NCI-H2107 (cell line): Measurements from ENCODE around the gene FIGNL1.

Experiments
- DNase-seq: peaks from one replicate; lab custom pipeline; 2025; lab: John Stamatoyannopoulos, UW

Gene FIGNL1, protein sequence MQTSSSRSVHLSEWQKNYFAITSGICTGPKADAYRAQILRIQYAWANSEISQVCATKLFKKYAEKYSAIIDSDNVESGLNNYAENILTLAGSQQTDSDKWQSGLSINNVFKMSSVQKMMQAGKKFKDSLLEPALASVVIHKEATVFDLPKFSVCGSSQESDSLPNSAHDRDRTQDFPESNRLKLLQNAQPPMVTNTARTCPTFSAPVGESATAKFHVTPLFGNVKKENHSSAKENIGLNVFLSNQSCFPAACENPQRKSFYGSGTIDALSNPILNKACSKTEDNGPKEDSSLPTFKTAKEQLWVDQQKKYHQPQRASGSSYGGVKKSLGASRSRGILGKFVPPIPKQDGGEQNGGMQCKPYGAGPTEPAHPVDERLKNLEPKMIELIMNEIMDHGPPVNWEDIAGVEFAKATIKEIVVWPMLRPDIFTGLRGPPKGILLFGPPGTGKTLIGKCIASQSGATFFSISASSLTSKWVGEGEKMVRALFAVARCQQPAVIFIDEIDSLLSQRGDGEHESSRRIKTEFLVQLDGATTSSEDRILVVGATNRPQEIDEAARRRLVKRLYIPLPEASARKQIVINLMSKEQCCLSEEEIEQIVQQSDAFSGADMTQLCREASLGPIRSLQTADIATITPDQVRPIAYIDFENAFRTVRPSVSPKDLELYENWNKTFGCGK

GRCh38 chr7:50449881-50450589 lies at the start of gene FIGNL1:
Gene FIGNL1, minus strand, starts transcription at chr7:50450350. Its CDS starts 3,063 bp downstream, at chr7:50447287.
- DNase-seq: peak; percentile 77

DNA sequence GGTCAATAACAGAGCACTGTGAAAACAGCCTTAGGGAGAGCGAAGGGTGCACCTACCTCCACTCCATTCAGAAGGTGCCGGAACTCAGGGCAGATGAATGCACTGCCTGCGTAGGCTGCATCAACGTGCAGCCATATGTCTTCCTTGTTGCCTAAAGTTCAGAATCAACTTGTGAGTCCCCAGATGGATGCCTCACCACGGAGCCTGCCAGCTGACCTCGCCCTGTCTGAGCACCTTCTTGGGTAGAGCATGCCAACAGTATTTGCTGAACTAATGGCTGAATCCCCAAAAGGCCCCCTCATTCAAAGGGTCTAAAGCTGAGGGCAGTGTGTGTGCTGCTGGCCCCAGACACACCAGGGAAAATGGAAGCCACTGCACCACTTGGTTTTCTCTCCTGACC lies 48.9 kb upstream of the FIGNL1 start:
- DNase-seq: no peak

DNA sequence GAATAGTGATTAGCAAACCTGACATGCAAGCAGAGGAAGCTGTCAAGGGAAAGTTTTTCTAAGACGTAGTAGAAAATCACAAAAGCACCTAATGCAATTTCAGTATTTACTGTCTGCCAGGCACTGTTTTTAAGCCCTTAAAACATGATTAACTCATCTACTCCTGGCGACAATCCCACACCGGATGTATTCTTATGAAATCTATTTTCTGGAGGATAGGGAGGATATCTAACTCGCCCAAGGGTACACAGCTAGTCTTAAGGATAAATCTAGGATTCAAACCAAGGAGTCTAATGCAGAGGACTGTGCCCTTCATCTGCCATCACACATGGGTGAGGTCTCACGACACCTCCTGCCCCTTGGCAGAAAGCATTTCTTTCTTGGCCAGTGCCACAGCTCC lies 47.8 kb upstream of the FIGNL1 start:
- no peak for DNase-seq

DNA sequence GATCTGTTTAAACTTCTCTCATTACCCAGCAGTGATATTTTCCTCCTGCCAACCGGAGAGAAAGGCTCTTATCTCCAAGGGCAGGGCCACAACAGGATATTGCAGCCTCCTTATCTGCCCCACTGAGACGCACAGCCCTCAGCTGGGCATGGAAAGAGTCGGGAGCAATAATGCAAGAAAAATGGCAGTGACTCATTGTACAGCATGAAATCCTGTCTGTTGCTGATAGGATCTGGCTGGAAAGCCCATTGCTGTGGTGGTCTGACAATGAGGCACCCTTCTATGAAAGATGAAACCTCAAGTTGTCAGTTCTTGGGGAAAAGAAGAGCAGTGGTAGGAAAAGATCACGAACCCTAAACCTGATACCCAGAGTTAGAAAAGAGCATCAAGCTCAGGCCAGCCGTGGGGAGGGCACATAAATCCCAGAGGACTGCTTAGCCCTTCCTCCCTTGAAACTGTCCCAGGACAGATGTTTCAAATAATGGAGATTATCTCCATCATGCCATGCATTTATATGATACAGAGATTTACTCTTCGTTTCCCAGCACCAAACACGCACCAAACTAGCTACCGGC lies 47.0 kb upstream of the FIGNL1 start:
- no peak for DNase-seq

GRCh38 chr7:50496569-50496968 lies 46.4 kb upstream of the FIGNL1 start:
- no peak for DNase-seq

GRCh38 chr7:50495746-50496145 lies 45.6 kb upstream of the FIGNL1 start:
- no peak for DNase-seq

DNA sequence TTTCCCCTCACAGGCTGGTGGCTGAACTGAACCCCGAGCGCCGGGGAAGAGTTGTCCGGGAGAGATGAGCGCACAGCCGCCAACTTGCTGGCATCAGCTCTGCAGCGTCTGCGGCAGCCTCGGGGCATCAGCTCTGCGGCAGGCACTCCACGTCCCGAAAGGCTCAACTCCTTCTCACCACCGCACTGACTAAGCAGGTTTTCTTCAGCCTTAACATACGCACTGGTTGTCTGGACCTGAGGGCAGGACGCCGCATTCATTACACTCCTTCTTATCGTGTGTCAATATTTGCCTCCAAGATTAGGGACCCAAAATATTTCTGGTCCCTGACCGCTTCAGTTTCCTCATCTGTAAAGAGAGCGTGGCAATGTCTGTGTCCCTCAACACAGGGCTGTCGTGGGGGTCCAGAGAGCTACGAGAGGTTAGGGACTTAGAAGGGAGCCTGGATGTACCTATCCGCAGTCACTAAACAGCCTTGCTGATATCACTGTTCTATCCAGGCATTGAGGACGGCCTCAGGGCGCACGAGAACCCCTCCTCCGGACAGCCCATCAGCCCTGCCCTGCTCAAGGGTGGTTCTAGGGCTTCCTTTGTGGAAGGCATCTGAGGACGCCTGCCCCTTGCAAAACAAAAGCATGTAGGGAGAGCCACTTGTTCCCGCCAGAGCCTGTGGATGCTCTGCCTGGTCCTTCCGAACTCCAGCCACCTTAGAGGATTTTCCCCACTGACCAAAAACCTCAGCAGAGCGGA lies 42.8 kb upstream of the FIGNL1 start:
- DNase-seq: no peak

DNA sequence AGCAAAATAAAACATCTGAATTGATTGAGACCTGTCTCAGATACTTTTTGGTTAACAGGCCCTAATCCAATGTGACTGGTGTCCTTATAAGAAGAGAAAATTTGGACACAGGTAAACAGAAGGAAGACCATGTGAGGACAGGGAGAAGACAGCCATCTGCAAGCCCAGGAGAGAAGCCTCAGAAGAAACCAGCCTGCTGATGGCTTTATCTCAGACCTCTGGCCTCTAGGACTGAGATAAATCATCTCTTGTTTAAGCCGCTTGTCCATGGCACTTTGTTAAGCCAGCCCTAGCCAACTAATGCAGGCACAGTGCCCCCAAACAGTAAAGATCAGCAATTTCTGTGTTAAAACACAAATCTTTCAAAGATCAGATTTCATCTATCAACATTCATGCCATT lies 41.8 kb upstream of the FIGNL1 start:
- no peak for DNase-seq

DNA sequence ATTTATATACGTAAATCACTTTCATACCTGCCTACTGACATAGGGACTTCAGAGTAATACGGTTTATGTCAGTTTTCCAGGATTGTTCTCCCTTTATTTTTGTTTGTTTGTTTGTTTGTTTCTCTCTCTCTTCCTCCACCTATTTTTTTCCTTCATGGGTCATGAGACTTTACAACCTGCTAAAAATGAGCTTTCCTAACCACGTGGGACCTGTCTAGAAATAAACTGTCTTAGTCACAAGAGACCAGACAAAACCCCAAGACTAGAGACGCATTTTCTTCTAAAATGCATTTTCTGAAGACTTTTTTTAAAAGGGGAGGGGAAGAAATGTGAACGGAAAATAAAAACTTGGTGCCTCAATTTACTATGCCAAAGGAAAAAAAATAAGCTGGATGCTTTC lies 41.1 kb upstream of the FIGNL1 start:
- no peak for DNase-seq

- DNase-seq: no peak
Observed at GRCh38 chr7:50488379-50488778, 38.2 kb upstream of the FIGNL1 start.

DNA sequence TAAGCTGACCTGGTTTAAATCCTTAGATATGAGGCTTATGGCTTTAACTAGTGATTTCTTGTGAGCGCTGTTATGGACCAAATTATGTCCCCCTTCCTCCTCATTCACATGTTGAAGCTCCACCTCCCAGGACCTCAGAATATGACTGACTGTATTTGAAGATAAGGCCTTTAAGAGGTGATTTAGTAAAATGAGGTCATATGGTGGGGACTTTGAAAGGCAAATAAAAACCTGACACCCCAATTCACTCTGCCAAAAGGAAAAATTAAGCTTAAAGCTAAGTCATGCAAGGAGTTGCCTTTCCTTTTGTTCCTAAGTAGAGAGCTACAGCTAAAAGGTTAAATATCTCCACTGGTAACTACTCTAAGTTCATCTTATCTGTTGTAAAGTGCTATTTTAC lies 36.4 kb upstream of the FIGNL1 start:
- DNase-seq: no peak

DNA sequence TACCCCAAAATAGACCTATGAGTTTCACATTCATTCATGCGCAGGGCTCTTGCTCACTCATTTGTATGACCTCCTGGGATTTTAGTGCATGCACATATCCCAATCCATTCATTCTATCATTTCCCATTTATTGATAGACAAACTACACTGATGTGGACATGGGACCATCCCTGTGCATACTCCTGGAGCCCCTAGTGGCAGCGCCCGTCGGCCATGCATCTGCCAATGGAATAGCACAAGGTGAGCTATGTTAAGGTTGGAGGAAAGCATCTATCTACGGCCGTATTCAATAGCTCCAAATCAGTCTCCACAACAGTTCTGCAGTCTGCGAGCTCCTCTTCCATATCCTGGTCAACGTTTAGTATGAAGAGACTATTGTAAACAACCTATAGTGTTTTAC lies 31.7 kb upstream of the FIGNL1 start:
- DNase-seq: no peak

- no peak for DNase-seq
Observed at GRCh38 chr7:50480797-50481196, 30.6 kb upstream of the FIGNL1 start.

DNA sequence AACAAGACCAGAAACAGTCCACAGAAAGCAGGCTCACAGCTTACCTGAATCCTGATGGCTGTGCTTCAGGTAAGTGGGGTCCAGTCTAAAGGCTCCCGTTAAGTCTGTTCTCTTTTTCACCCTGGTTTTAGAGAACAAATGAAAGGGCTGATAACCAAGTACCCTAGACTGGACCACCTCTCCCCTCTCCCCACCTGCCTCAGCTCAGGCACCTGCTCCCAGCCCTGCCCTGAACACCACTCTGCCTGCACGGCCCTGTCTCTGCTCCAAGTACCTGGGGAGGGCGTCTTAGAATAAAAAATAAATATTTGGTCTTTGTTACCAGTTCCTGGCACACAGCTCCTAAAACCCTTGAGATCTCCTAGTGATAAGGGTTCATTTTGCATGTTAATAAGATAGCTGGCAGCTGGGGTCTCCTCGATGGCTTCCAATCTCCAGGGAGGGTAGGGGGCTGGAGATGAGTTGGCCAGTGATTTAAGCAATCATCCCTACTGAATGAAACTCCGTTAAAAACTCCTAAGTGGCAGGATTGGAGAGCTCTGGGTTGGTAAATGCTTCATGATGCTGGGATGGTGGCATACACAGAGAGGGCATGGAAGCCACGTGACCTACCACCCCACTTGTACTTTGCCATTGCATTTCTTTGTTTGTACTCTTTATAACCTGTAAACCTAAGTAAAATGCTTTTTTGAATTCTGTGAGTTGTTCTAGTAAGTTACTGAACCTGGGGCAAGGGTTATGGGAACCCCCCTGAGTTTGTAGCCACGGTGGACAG lies 29.8 kb upstream of the FIGNL1 start:
- no peak for DNase-seq

DNA sequence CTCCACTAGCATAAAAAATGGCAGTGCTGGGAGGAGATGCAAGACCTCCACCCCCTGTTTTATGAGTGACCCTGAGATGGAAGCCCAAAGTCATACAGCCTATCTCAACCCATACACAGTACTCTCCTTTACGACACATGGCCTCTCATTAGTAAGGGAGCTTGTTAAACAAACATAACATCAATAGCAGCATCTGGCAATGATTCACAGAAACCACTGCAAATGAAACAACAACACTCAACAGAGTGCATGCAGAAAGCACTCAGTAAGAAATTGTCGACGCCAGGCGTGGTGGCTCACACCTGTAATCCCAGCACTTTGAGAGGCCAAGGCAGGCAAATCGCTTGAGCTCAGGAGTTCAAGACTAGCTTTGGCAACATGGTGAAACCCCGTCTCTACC lies 27.5 kb upstream of the FIGNL1 start:
- DNase-seq: no peak

DNA sequence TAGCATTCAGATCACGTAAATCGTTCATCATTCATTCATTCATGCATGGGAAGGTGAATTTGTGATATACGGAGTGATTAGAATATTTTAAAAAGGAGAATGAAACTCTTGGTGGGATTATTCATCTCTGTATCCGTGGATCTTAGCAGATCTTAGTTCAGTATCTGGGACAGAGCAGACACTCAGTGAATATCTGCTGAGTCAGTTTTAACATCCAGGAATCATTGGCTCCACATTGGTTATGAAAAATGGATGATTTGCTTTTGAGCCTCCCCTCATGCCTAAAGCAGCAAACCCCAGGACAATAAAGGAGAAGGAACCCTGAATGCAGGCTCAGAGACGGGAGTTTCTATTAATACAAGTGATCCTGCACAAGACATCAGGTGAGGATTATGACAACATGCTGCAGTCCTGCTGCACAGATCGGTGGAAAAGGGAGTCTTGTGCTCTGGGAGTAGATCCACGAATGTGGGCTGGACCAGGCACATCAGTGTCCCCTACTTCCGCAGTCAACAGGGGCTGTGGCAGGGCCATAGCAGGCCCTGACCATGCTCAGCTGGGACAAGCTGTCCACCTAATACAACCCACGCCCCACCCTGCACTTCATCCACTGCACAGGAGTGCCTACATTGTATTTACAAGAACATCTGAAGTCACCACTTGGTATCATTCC lies 26.9 kb upstream of the FIGNL1 start:
- DNase-seq: no peak

DNA sequence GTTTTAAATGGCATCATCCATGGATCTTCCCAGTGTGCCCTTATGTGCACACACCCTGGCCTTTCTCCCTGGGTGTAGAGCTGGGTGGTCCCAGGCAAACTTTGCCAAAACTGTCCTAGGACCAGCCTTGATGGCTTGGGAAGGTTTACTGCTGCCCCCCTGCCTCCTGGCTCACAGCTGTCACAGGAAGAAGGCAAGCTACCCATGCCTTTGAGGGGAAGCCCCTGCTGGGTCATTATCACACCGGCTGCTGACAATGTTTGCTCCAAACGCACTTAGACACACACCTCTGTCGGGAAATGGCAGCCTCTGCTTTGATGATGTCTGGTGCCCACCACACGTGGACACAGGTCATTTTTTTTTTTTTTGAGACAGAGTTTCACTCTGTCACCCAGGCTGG lies 25.2 kb upstream of the FIGNL1 start:
- no peak for DNase-seq

- no peak for DNase-seq
Observed at GRCh38 chr7:50474382-50475160, 24.4 kb upstream of the FIGNL1 start.

DNA sequence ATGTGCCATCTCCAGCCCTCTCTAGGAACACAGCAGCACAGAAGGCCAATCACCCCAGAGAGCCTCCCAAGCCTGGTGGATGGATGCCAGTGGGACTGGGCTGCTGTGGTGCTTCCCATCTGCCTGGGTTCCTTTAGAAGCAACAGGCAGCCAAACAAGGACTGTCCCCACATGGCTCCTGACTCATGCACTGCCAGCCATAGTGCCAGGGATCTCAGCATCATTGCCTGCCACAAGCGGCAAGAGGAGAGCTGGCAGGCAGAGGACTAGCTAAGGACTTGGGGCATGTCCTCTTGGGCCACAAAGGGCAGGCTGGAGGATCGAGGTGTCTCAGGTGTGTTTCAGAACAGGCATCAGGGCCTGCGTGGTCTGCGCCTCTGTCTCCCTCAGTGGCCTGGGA lies 23.4 kb upstream of the FIGNL1 start:
- DNase-seq: no peak

DNA sequence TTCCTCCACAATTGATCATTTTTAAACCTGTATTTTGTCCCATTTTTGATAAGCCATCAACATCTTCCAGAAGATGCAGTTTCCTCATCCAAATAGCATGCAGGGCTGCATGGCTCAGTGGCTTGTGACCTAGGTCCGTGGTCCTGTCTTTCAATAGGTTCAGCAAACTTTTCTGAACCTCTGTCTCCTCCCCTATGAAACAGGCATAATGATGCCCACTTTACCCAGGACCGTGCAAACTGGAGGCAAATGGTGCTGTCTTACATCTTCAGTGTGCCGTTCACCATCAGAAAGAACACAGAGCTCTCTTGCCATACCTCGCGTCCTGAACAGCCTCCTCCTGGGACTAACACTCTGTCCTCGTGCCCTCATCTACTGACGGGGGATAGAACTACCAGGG lies 22.3 kb upstream of the FIGNL1 start:
- DNase-seq: no peak
